WTC11 (cell line): ENCODE measurements around the gene CEACAM3.

Source experiments
- IRF2 ChIP-seq: sonication (generic); formaldehyde crosslinking; IDR thresholded peaks from 2 replicates; pipeline ENCODE4 v1.8.0; 2022; ENCODE audit warnings: low read depth, missing genetic modification reagents, borderline replicate concordance
- SP1 ChIP-seq: sonication (generic); formaldehyde crosslinking; conservative IDR thresholded peaks from 2 replicates; pipeline ENCODE4 v1.8.1; 2022; ENCODE audit warnings: missing genetic modification reagents

- TF ChIP-seq IRF2 (CRISPR knock-in tag) = no peak
- no peak for TF ChIP-seq SP1 (CRISPR knock-in tag)
Observed at GRCh38 chr19:41847351-41848105, 51.1 kb downstream of the CEACAM3 start.
